HG02571 (cell line): Measurements from ENCODE around the gene PLEKHH2.
A peak's percentile ranks its signal among the peaks of the same experiment; 100 is the strongest.

ENCODE experiments used
- ATAC-seq: cut with Tn5 transposase; IDR thresholded peaks from one replicate; pipeline ENCODE4 v1.9.1; 2021; ENCODE audit warnings: mild to moderate bottlenecking, moderate library complexity; ENCODE audit not compliant: unreplicated experiment

Gene PLEKHH2

DNA sequence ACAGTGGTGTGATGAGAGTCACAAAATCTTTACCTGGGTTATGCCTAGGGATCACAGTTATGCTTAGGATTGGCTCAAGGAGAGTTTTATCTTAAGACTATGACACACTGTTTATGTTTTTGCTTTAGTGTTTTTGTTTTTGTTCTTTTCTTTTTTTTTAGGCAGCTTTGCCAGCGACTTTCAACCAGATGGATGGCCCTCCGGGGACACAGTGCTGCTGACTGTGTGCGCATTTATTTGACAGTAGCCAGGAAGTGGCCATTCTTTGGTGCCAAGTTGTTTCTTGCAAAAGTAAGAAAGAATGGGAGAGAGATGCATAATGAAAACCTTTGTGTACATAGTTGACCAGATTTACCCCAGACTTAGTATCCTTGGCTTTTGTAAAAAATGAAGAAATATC, 121.7 kb downstream of the PLEKHH2 start:
- ATAC-seq: no peak

DNA sequence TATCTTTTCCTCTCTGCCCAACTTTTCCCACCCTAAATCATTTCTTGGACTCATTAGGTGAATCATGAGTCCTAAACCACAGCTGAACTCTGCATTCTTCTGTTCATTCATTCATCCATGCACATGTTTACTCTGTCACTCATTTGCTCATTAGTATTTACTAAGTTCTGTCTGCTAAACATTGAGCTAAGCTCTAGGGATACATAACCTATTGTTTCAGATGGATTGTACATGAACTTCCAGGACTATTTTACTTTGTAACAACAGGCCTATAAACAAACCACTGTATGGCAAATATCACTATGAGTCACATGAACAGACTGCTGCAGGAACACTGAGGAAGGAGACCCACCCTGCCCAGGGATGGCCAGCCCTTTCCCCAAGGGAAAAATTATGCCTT, 122.1 kb downstream of the PLEKHH2 start:
- no peak for ATAC-seq

DNA sequence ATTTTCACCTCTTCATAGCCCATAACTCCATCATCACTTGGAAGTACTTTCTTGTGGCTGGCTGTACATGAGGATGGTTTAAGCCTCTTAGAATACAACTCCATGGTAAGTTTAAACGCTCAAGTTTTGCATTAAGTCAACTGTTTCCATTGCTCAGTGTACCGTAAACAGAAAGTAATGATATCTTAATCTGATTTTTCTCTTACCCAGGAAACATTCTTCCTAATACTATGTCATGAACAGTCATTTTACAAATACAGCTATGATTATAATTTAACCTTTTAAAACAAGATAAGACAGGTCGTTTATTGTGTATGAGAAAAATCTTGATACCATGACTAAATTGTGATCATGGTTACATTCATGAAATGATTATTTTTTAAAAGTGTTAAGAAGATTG, 125.2 kb downstream of the PLEKHH2 start:
- ATAC-seq: no peak

DNA sequence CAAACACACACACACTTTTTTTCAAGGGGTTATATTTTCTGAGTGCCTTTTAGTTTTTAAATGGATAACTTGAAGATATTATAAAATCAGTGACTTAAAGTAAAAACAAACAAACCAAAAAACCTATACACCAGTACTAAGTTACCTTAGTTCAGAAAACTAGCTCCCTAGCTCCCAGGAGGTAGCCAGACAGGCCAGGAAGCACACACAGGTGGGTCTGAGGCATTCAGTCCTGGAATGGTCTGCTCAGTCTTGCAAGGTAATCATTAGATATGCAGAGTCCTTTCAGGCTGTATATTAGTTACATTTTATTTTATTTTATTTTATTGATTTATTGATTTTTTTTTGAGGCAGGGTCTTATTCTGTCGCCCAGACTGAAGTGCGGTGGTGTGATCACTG, 126.0 kb downstream of the PLEKHH2 start:
- no peak for ATAC-seq

DNA sequence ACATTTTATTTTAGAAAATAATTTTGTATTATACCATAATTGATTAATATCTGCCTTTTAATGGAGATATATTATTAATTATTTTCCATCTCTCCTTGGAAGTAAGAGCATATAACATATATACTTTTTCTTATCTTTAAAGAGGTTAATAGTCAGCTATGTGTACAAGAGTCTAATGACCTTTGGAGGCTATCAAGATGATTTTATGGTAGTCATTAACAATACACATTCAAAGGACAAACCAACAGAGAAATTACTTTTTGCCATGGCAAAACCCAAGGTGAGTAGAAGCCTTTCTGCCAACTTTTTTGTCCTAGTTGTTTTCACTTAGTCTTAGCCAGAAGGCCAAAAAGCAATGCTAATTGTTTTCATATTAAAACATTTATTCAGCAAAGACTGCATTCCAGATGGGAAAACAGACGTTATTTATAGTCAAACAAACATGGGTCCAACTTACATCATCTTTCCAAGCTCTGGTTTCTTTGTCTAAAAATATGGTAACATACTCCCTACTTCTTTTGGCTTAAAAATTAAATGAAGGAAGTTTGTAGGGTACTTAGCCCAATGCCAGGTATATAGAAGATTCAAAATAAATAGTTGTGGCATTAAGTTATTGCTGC, 127.1 kb downstream of the PLEKHH2 start:
- no peak for ATAC-seq

DNA sequence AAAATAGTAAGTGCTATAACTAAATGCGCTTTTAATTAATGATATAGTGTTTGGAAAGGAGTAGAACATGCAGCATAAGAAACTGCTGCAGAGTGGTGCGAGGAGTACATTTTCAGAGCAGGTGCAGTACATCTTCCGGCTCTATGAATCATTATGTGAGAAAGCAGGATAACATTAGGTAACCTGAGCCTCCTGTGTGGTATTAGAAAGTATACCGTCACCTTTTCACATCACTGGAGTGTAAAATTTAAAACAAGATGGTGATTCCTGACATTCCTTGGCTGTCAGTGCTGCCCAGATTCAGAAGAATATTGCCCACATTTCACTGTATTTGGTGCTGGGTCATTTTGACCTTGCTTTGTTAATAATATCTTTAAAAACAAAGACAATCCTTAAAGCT, 128.9 kb downstream of the PLEKHH2 start:
- no peak for ATAC-seq

DNA sequence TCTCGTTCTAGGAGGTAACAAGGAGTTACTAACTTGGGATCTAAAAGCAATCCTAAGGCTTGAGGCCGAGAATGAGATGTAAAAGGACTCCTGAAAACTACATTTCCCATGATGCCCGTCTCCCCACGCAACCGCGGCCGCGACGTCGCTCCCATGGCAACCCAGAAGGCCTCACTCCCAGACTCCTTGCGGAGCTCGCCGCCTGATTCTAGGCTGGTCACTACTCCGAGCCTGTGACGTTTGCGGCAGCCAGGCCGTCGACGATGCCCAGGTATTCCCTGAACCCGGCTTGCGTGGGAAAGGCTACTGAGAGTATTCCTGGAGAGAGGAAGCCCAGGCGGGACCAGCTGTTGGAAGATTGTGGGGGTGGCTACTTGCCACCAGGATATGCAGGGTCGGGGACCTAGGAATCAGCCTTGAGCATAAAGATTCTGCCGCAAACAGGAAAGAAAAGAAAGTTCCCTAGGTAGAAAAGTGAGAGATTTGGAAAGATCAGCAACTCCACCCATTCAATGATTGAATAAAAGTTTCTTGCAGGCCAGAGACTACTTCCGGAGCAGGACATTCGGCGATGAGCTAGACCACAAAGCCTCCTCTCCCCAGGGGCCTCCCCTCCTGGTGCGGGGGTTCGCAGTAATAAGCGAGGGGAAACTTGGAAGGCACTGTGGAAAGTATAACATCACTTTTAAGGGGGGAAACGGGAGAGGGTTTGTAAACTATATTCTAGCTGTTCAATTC, 137.0 kb downstream of the PLEKHH2 start, which contains the start of gene DYNC2LI1:
Gene DYNC2LI1 (plus strand): TSS at position 164 of the 738 bp plus-strand sequence. CDS start 100 bp downstream, at position 264.
- ATAC-seq: peak; percentile 100

DNA sequence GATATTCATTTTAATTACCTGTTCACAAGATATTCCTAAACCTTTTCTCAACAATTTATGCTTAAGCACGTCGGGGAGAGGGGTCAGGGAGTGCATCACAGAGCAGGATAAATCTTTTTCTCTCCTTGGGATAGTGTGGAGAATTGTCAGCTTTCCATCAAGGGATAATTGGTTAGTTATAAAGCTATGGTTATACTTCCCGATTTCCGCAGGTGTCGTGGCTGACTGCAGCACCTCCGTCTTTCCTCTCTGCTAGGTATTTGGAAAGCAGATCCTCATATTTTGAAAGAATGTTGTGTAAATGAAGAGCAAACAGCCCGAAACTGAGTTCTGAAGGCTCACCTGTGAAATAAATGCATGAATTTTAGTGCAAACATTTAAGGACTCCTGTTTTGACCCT, 137.6 kb downstream of the PLEKHH2 start:
- ATAC-seq: no peak

DNA sequence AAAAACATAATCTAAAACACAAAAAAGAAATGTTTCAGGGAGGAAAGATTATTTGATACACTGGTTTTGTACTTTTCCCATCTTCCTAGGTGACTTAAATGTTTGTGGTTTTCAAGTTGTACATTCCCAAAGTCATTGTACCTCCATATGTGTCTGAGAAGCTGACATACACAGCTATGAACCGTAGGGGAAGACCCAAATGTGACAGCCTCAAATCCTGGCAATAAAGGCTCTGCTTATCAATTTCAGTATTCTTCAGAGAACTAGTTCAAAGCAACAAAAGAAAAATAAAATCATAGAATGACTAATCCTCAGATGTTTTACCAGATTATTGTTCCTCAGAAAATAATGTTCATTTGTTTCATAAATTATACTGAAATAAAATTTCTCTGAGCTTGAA, 139.3 kb downstream of the PLEKHH2 start:
- no peak for ATAC-seq

DNA sequence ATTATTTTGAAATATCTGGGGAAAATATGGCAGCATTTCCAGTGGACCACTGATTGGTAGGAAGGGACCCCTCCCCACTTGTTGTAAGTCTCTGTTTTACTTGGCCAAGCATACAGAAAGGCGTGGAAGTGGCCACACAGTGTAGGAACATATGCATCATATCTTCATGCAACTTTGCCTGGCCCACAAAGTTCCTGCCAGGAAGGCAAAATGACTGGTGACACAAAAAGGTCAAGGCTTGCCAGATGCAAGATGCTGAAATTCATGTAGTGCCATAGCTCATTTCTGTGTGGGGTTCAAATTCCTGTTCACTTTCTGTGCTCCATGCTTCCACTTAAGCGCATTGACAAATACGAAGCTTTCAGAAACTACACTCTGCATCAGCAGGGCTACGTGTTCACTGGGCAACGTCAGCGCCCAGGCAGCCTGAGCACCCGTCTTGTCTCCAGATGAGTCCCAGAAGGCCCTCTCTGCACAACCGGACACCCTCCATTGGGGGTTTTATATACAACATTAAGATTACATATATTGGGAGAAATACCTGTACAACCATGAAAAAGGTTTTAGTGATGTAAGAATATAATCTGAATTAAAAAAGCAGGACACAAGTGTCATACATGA, 140.4 kb downstream of the PLEKHH2 start:
- no peak for ATAC-seq

DNA sequence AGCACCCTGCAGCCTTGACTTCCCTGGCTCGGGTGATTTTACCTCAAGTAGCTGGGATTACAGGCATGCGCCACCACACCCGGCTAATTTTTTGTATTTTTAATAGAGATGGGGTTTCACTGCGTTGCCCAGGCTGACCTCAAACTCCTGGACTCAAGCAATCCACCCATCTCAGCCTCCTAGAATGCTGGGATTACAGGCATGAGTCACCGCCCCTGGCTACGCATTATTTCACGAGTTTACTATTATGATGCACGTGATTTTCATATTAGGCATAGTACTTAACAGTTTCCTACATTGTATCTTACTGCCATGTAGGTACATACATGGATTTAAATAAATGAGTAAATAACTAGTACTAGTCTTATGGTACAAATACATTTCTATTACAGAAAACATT, 141.2 kb downstream of the PLEKHH2 start:
- no peak for ATAC-seq

DNA sequence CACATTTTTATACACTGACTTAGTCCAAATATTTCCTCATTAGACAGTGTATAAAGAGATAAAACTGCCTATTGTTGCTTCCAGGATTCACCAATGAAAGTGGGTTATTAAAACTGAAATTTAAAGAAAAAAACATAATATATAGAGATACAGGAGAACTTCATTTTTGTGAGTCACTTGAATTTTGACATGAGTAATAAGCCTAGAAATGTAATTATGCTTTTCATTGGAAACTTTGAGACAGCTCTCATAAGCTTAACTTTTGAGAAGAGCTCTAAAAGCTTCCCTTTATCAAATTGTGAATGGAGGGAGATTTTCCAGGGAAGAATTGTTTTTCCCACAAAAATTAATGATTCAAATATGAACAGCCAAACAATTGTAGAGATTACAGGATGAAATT, 150.8 kb downstream of the PLEKHH2 start:
- ATAC-seq: no peak

DNA sequence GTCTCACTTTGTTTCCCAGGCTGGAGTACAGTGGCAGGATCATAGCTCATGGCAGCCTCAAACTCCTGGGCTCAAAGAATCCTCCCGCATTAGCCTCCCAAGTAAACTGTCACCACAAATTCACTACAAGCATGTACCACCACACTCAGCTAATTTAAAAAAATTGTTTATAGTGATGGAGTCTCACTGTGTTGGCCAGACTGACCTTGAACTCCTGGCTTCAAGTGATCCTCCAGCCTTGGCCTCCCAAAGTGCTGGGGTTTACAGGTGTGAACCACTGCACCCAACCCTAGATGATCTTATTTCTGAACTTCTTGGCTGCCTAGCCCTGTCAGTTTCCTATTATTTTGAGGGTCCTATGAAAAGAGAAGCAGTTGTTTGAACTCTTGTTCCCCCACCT, 151.6 kb downstream of the PLEKHH2 start:
- no peak for ATAC-seq

DNA sequence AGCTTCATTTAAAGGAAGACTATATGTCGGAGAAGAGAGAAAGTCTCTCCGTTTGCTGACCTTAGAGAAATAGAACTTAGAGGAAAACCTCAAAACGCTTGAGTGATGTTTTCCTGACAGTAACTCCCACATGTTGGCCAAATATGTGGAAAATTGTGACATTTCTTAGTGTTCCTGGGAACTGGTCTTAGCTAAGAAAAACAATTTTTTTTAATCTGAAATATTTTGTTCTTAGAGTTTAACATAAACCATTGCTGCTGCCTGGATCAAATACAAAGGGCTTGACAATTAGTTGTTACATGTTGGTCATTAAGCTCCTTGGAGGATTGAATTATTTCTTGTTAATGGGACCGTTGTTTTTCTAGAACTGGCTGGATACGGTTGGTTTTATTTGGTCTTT, 153.1 kb downstream of the PLEKHH2 start:
- no peak for ATAC-seq

DNA sequence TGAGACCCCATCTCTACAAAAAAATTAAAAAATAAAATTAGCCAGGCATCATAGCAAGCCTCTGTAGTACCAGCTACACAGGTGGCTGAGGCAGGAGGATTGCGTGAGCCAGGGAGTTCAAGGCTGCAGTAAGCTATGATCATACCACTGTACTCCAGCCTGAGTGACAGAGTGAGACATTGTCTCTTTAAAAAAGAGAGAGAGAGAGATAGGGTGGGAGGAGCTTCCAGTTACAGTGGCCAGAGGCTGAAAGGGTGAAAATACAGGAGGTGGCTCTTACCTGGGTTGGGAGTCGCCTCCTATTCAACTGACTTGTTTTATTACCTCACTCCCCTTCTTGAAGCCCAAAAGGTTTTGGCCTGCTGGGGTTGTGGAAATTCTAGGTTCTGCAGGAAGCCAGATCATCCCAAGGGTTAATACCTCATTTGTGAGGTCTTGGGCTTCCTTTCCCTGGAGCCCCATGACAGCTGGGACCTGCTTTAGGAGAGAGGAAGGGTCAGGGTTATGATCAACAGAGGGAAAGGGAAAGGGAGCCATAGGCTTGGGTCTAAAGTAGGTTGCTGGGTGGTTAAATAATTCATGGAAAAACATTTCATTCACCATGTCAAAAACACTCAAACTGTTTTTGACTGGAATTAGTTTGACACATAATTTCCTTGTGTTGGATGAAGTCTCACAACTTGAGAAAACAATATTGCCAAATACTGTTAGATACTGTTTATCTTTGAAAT, 154.1 kb downstream of the PLEKHH2 start:
- no peak for ATAC-seq

DNA sequence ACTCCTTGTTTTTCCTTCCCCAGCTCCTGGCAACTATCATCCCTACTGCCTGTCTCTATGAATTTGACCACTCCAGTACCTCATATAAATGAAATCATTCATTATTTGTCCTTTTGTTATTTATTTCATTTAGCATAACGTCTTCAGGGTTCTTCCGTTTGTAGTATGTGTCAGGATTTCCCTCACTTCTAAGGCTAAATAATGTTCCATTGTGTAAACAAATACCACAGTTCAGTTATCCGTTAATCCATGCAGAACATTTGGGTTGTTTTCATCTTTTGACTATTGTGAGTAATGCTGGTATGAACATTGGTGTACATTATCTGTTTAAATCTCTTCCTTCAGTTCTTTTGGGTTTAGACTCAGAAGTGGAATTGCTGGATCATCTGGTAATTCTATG, 155.6 kb downstream of the PLEKHH2 start:
- no peak for ATAC-seq

DNA sequence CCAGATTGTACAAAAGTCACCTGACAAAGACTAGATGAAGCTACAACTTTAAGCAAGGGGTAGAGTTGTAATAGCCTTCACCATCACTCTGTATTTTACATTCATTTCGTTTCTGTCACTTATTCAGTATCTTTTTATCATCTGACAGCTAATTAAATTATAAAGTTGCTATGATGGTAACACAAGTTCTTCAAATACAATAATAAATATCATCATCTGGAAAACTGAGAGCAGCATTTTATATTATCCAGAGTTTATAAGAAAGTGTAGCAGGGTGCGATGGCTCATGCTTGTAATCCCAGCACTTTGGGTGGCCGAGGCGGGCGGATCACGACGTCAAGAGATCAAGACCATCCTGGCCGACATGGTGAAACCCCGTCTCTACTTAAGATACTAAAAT, 157.9 kb downstream of the PLEKHH2 start:
- no peak for ATAC-seq

DNA sequence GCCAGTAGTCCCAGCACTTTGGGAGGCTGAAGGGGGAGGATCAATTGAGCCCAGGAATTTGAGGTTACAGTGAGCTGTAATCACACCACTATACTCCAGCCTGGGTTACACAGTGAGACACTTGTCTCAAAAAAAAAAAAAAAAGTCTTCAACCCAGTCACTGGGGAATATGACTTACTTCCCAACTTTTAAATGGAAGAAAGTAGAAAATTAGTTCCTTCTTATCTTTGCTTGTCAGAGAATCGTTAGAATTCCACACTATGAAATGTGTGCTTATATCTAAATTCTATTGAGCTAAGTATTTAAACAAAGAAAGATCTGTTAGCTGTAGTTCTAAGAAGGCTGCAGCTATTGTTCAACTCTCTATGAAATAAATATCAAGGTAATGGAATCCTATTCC, 159.1 kb downstream of the PLEKHH2 start:
- ATAC-seq: no peak

DNA sequence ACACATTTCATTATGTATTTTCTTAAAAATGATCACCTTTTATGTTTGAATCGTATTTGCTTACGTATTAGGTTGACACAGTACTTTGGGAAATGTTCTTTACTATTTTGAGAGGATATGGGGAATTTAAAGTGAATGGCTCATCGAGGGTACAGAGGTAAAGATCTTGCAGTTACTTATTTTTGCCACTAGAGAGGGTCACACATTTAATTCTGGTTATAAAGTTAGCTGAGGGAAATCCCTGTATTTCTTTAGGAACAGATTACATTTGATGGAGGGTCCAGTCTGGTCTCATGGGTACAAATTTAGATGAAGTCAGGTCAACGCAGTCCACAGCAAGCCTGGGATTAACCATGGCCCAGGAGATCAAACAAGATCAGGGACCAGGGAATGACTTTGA, 161.2 kb downstream of the PLEKHH2 start:
- no peak for ATAC-seq

DNA sequence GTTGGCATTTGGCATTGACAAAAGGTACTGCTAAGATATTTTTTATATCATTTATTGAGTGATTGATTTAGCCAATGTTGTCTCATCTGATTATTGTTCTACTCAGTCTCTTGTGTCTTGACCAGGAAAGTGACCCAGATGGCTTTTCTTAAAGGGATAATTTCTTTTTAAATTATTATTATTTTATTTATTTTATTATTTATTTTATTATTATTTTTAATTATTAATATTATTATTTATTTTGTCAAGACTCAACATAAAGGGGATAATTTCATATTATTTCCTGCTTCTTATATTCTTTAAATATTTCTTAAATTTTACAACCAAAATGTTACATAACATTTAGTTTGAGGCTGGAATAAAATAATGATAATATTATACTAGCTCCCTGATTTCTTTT, 163.8 kb downstream of the PLEKHH2 start:
- ATAC-seq: no peak

DNA sequence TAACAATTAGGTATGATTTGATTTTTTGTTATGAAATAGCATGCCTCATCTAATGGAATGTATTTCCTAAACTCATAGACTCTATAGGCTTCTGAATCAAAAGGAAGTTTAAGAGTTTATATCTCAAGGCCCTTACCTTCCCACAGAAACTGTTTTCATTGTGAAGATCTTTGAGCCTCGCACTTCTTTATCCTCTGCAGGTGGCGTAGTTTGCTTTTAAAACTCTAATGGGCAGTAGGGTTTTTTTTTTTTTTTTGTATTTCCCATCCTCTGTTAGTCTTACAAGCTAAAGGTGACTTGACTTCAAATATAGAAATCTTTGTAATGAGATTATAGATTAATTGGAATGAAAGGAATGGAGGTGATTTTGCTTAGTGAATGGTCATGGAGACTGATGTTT, 165.1 kb downstream of the PLEKHH2 start:
- ATAC-seq: no peak

DNA sequence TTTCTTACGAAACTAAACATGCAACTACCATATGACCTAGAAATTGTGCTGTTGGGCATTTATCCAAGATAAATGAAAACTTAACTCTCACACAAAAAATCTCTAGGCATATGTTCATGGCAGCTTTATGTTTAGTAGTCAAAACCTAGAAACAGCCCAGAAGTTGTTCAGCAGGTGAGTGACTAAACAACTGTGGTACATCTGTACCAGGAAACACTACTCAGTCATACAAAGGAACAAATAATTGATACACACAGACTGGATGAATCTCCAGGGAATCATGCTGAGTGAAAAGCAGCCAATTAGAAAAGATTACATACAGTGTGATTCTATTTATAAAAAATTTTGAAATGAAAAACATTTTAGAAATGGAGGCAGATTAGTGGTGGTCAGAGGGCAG, 166.1 kb downstream of the PLEKHH2 start:
- no peak for ATAC-seq
